Right forelimb (tissue), 1 donor: ENCODE results near the gene POU6F2.

ENCODE experiments used
- DNase-seq: peaks from one replicate; pipeline ENCODE4 v3.0.0-alpha.2; 2018

Gene POU6F2

GRCh38 chr7:39265641-39266591 is 288.2 kb downstream of the POU6F2 start:
- no peak for DNase-seq

GRCh38 chr7:39269034-39269433 is 291.3 kb downstream of the POU6F2 start:
- no peak for DNase-seq

GRCh38 chr7:39270018-39270417 is 292.3 kb downstream of the POU6F2 start:
- no peak for DNase-seq

- peak; percentile 77 for DNase-seq
These were observed 293.7 kb downstream of the POU6F2 start for GRCh38 chr7:39271402-39271801.

GRCh38 chr7:39272111-39272510 is 294.4 kb downstream of the POU6F2 start:
- DNase-seq, result no peak

- no peak for DNase-seq
These were observed 295.0 kb downstream of the POU6F2 start for GRCh38 chr7:39272691-39273090.

GRCh38 chr7:39280337-39280736 is 302.6 kb downstream of the POU6F2 start:
- DNase-seq, result no peak

- no peak for DNase-seq
These were observed 307.5 kb downstream of the POU6F2 start for GRCh38 chr7:39285256-39285655.

GRCh38 chr7:39288303-39288702 is 310.6 kb downstream of the POU6F2 start:
- DNase-seq, result no peak

GRCh38 chr7:39291628-39292410 is 314.1 kb downstream of the POU6F2 start:
- DNase-seq, result no peak

- no peak for DNase-seq
These were observed 315.5 kb downstream of the POU6F2 start for GRCh38 chr7:39293056-39293823.

- no peak for DNase-seq
These were observed 316.3 kb downstream of the POU6F2 start for GRCh38 chr7:39294022-39294421.

GRCh38 chr7:39295796-39296195 is 318.1 kb downstream of the POU6F2 start:
- no peak for DNase-seq

GRCh38 chr7:39299695-39300094 is 322.0 kb downstream of the POU6F2 start:
- no peak for DNase-seq

GRCh38 chr7:39300276-39300675 is 322.6 kb downstream of the POU6F2 start:
- no peak for DNase-seq

- no peak for DNase-seq
These were observed 323.8 kb downstream of the POU6F2 start for GRCh38 chr7:39301543-39301942.

GRCh38 chr7:39304178-39304577 is 326.5 kb downstream of the POU6F2 start:
- DNase-seq, result no peak

GRCh38 chr7:39304668-39305405 is 327.1 kb downstream of the POU6F2 start:
- no peak for DNase-seq

GRCh38 chr7:39306016-39306570 is 328.4 kb downstream of the POU6F2 start:
- DNase-seq, result no peak

GRCh38 chr7:39310699-39311098 is 333.0 kb downstream of the POU6F2 start:
- DNase-seq, result no peak

- DNase-seq, result no peak
These were observed 334.7 kb downstream of the POU6F2 start for GRCh38 chr7:39312254-39312989.
